SK-N-MC (cell line): ENCODE results near the gene CHP2.

Experiments
- EZH2 ChIP-seq: fragments of 200-600 bp; sonication (generic); IDR thresholded peaks from one replicate; pipeline ENCODE4 v1.6.1; 2017; ENCODE audit warnings: antibody characterized with exemption
- FOXP2 ChIP-seq: optimal IDR thresholded peaks from 2 replicates; pipeline ENCODE3; 2011; ENCODE audit warnings: mild to moderate bottlenecking, moderate library complexity; ENCODE audit not compliant: insufficient read depth; ENCODE audit errors: extremely low read length, control extremely low read depth
- POLR2AphosphoS5 ChIP-seq: IDR thresholded peaks from 2 replicates; pipeline ENCODE4 v1.6.1; 2012; ENCODE audit warnings: mild to moderate bottlenecking, low read depth, low read length, borderline replicate concordance

DNA sequence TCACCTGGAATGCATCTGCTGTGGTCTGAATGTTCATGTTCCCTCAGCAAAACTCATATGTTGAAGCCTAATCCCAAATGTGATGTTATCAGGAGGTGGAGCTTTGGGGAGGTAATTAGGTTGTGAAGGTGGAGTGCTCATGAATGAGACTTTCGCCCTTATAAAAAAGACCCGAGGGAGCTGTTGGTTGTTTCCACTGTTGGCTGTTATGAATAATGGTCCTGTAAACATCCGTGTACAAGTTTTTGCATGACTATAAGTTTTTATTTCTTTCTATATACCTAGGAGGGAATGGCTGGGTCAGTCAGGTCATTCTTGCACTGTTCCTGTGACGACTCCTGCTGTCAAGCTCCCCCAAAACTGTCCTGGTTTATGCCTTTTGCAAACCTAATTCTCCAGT is 9.6 kb upstream of the CHP2 start:
- no peak for TF ChIP-seq POLR2AphosphoS5
- no peak for TF ChIP-seq EZH2
- no peak for TF ChIP-seq FOXP2
